Measurements from ENCODE around the gene PWP2.
"Not testable (repeated sequence)": the region's sequence is repeated elsewhere in the genome, so short reads cannot be mapped to it uniquely, and the experiment has no call there.

Gene PWP2

GRCh38 chr21:44107026-44107501 lies at the start of gene PWP2:
TSS of gene PWP2 (plus strand) at chr21:44107399. CDS start at chr21:44107417, 18 bp downstream.
- DNase-seq (ENCODE audit: low read depth), result not testable (repeated sequence)

GRCh38 chr21:44057960-44058651 lies 49.1 kb upstream of the PWP2 start:
- DNase-seq (ENCODE audit: low read depth), result no peak

- no peak for DNase-seq (ENCODE audit: low read depth)
These were observed 48.6 kb upstream of the PWP2 start for GRCh38 chr21:44058652-44058964.

- no peak for DNase-seq (ENCODE audit: low read depth)
These were observed 48.2 kb upstream of the PWP2 start for GRCh38 chr21:44058981-44059380.

GRCh38 chr21:44059710-44060109 lies 47.5 kb upstream of the PWP2 start:
- DNase-seq (ENCODE audit: low read depth), result no peak

GRCh38 chr21:44062380-44062779 lies 44.8 kb upstream of the PWP2 start:
- DNase-seq (ENCODE audit: low read depth), result no peak

- DNase-seq (ENCODE audit: low read depth), result no peak
These were observed 43.9 kb upstream of the PWP2 start for GRCh38 chr21:44063151-44063912.

- DNase-seq (ENCODE audit: low read depth), result no peak
These were observed 42.3 kb upstream of the PWP2 start for GRCh38 chr21:44064852-44065403.

- DNase-seq (ENCODE audit: low read depth), result peak; percentile 58
These were observed 41.8 kb upstream of the PWP2 start for GRCh38 chr21:44065428-44065827.

- DNase-seq (ENCODE audit: low read depth), result no peak
These were observed 41.1 kb upstream of the PWP2 start for GRCh38 chr21:44066116-44066515.

GRCh38 chr21:44067011-44067839 lies 40.0 kb upstream of the PWP2 start:
- DNase-seq (ENCODE audit: low read depth), result no peak

GRCh38 chr21:44070391-44070790 lies 36.8 kb upstream of the PWP2 start:
- no peak for DNase-seq (ENCODE audit: low read depth)

- no peak for DNase-seq (ENCODE audit: low read depth)
These were observed 35.7 kb upstream of the PWP2 start for GRCh38 chr21:44071359-44072104.

- DNase-seq (ENCODE audit: low read depth), result no peak
These were observed 35.1 kb upstream of the PWP2 start for GRCh38 chr21:44072111-44072510.

- no peak for DNase-seq (ENCODE audit: low read depth)
These were observed 32.8 kb upstream of the PWP2 start for GRCh38 chr21:44074315-44074958.

- DNase-seq (ENCODE audit: low read depth), result no peak
These were observed 30.9 kb upstream of the PWP2 start for GRCh38 chr21:44076316-44076715.

- DNase-seq (ENCODE audit: low read depth), result no peak
These were observed 28.7 kb upstream of the PWP2 start for GRCh38 chr21:44078411-44078981.

- no peak for DNase-seq (ENCODE audit: low read depth)
These were observed 27.8 kb upstream of the PWP2 start for GRCh38 chr21:44079446-44079845.

GRCh38 chr21:44079846-44080245 lies 27.4 kb upstream of the PWP2 start:
- no peak for DNase-seq (ENCODE audit: low read depth)

- DNase-seq (ENCODE audit: low read depth), result no peak
These were observed 24.4 kb upstream of the PWP2 start for GRCh38 chr21:44082648-44083440.
